ENCODE measurements around the gene NSMCE1. TPM values are rescaled to one million over a fixed set of nuclear protein-coding genes. Genes with fewer than 3 reads are reported as not detected.

Gene NSMCE1
- total RNA-seq, 1 donor from 2014 or later = 34.0 TPM

- peak; percentile 93 for DNase-seq
These were observed 25.5 kb downstream of the NSMCE1 start for GRCh38 chr16:27242868-27243590.

GRCh38 chr16:27242398-27242797, 26.2 kb downstream of the NSMCE1 start:
- DNase-seq = no peak

GRCh38 chr16:27241658-27242057, 26.9 kb downstream of the NSMCE1 start:
- DNase-seq = no peak

- DNase-seq = no peak
These were observed 27.5 kb downstream of the NSMCE1 start for GRCh38 chr16:27240948-27241531.

- DNase-seq = no peak
These were observed 28.5 kb downstream of the NSMCE1 start for GRCh38 chr16:27239906-27240655.

GRCh38 chr16:27239026-27239425, 29.5 kb downstream of the NSMCE1 start:
- no peak for DNase-seq

GRCh38 chr16:27238591-27238990, 30.0 kb downstream of the NSMCE1 start:
- DNase-seq = no peak

- peak; percentile 66 for DNase-seq
These were observed 30.5 kb downstream of the NSMCE1 start for GRCh38 chr16:27238016-27238587.

- DNase-seq = no peak
These were observed 31.2 kb downstream of the NSMCE1 start for GRCh38 chr16:27237219-27238015.

- no peak for DNase-seq
These were observed 31.8 kb downstream of the NSMCE1 start for GRCh38 chr16:27236635-27237218.

GRCh38 chr16:27235938-27236245, 32.7 kb downstream of the NSMCE1 start:
- DNase-seq = no peak

GRCh38 chr16:27235055-27235937, 33.3 kb downstream of the NSMCE1 start:
- DNase-seq = peak; percentile 91

GRCh38 chr16:27234603-27235002, 34.0 kb downstream of the NSMCE1 start:
- DNase-seq = no peak

- DNase-seq = no peak
These were observed 34.4 kb downstream of the NSMCE1 start for GRCh38 chr16:27234171-27234570.

GRCh38 chr16:27233731-27234130, 34.8 kb downstream of the NSMCE1 start:
- DNase-seq = no peak

GRCh38 chr16:27232901-27233625, 35.5 kb downstream of the NSMCE1 start:
- DNase-seq = no peak

- DNase-seq = no peak
These were observed 36.3 kb downstream of the NSMCE1 start for GRCh38 chr16:27232061-27232900.

GRCh38 chr16:27231692-27232060, 36.9 kb downstream of the NSMCE1 start:
- DNase-seq = no peak

GRCh38 chr16:27230562-27231001, 38.0 kb downstream of the NSMCE1 start:
- DNase-seq = no peak
